Measurements from ENCODE around the gene COX8A.

COX8A gene

DNA sequence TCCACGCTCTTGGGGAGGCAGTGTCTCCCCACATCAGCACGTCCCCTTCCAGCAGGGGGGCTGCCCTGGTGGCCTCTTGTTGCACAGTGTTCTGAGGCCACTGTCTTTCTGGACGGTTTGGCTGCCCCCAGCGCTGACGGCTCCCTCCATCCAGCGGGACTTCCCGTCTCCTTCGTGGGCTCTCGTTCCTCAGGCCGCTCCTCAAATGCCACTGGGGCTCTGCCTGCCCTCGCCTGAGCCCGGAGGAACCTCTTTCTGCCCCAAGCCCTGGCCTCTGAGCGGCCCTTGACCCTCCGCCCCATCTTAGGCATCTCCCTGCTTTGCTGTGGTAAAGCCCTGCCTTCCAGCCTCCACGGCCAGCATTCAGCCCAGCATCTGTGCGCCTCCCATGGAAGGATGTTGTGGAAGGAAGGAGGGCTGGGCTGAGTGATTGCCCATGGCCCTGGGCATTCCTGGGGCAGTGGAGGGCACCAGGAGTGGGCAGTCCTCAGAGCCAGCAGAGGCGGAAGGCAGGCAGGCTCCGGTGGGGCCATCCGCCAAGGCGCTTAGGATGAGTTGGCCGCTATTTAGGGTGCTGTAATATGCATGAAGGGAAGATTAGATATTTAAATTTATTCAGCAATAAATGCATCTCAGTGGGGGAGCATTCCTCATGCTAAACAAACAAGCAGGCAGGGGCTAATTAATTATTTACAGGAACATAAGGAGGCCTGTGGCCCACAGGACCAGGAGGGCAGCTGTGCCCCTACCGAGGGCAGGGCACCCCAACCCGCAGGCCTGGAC is 29.6 kb downstream of the COX8A start:
- DNase-seq: no peak

DNA sequence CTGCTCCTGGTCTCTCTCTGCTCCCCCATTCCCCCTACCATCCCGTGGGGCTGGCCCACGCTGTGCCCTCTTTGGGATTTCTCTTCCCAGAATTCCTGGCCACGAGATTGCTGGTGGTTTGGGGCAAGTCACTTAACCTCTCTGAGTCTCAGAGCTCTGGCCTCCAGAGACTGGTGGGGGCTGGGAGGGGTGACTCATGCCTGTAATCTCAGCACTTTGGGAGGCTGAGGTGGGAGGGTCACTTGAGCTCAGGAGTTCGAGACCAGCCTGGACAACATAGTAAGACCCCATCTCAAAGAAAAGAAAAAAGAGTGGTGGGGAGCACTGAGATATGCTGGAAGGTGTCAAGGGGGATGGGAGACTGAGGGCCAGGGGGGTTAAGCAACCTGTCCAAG is 30.2 kb downstream of the COX8A start:
- no peak for DNase-seq

DNA sequence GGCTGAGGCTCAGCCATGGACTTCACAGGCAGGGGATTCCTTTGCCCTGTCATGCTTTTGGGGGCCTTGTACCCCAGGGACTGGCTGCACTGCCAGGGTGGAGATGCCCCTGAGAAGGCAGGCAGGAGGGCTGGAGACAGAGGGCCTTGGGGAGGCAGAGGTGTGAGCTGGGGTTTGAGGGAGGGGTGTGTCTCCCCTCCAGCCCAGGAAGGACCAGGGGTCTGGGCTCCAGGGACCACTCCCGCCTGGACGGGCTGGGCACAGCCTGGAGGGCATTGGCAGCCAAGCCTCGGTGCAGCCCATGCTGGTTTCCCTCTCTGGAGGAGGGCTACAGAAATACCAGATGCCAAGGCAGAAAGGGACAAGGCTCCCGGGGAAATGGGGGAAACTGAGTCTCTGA is 31.3 kb downstream of the COX8A start:
- DNase-seq: no peak

DNA sequence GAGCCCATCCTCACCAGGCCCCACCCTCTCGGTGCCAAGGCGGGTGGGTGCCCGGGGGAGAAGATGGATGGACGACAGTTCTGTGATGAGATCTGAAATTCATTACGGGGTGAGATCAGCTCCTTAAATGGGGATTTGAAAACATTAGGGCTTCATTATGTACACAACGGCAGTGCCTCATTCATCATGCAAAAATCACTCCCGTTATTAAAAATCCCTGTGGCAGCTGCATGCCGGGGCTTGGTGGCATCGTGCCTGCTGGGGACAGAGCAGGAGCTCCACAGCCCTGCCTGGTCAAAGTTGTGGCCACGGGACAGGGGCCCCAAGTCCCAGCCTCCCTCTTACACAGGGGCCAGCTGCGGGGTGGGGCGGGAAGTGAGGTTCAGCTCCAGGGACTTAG is 32.0 kb downstream of the COX8A start:
- DNase-seq: no peak

DNA sequence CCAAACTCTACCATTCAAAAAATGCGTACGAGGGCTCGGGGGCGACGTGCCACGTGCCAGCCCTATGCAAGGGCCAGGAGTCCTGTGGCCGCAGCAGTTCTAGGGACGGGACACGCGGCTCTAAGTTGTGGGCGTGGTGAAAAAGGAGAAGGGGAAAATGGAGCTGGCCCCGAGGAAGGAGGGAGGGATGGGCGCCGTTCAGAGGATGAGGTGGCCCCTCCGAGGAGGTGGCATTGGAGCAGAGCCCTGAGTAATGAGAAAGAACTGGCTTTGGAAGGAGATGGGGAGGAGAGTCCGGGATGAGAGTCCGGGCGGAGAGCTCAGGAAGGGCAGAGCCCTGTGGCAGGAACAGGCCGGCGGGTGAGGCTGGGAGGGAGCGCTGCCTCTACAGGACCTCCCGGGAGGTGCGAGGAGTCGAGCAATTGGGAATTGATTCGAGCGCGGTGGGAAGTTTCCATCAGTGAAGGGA is 32.8 kb downstream of the COX8A start:
- no peak for DNase-seq

DNA sequence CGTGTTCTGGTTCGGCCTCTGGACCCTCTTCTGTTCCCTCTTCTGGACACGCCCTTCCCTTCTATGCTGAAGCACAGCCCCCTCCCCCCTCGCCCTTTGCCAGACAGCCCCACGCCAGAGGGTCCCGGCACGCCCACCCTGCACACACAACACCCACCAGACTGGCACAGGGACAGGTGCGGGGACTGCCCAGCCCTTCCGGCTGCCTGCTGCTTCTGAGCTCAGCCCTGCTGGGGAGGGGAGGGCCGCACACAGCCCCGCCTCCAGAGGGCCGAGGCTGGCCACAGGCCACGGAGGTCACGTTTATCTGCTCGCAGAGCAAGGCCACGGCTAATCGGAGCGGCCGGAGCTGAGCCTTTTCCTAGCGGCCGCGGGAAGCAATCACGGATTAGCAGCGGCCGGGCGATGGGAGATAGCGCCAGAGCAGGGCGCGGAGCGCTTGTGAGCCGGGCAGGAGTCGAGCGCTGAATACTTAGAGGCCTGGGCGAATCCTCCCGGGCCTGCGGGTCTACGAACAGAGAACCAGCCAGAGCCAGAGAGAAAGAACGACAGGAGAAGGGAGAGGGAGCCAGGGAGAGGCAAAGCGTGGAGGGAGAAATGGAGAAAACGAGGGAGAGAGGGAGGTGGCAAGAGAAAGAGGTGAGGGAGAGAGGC is 33.3 kb downstream of the COX8A start:
- no peak for DNase-seq

DNA sequence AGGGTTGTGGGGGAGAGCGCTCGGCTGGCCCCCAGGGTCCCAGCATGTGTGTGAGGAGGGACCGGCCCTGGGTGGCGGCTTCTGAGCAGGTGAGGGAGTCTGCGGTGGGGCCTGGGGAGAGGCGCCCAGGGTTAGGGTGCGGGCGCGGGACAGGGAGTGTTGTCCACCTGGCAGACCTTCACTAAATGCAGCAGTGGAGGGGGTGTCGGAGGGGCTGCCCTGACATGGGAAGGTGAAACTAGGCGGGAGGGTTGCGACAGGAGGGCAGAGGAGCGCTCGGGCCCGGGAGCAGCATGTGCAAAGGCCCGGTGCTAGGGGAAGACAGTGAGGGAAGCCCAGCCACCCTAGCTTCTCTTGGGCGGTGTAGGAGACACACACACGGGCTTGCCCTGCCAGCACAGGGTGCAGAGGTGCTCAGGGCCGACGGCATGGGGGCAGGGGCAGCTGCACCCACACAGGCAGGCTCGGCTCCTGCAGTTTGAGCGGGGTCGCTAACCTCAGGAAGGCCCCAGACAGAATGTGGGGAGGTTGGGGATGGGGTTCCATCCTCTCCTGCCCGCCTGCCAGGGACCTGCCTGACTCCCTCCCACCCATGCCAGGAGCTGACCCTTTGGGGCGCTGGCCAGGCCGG is 34.0 kb downstream of the COX8A start:
- no peak for DNase-seq

DNA sequence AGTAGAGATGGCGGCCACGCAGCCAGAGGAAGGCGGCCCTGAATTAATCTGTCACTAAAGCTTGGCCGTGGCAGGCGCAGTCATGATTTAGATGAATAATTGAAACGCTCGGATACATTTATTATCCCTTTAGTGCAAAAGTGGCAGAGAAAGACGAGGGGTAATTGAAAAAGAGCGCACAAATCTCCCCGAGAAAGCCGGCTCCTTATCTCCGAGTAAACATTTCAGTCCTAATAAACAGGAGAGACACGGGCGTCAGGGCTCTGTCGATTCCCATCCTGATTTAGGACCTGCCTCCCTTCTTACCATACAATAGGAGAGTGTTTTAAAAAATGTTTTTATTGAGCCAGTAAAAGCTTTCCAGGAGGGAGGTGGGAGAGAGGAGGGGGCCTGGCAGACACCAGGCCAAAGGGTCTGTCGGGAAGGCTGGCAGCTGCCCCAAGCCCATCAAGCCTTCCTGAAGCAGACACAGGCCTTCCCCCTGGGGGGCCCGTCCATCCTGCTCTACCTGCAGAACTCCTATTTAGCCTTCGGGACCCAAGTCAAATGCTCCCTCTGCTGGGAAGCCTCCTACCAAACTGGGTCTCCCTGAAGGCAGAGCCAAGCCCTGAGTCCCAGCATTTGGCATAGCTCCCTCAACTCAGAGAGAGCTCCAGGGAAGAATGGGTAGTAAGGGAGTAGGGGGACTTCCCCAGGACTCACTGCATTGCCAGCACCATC is 34.7 kb downstream of the COX8A start:
- DNase-seq: no peak

DNA sequence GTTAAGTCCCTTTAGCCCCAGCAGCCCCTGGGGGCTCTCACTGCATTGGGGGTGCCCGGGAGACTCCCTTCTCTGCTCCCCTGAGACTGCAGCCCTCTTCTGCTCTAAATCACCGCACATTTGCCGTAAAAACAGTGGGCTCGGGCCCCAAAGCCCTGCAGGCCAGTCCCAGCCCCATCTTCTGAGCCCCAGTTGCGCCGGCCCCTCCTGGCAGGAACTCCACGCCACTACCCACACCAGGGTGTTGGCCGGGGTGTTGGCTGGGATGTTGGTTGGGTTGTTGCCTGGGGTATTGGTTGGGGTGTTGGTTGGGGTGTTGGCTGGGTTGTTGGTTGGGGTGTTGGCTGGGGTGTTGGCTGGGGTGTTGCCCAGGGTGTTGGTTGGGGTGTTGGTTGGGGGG is 35.3 kb downstream of the COX8A start:
- DNase-seq: no peak

DNA sequence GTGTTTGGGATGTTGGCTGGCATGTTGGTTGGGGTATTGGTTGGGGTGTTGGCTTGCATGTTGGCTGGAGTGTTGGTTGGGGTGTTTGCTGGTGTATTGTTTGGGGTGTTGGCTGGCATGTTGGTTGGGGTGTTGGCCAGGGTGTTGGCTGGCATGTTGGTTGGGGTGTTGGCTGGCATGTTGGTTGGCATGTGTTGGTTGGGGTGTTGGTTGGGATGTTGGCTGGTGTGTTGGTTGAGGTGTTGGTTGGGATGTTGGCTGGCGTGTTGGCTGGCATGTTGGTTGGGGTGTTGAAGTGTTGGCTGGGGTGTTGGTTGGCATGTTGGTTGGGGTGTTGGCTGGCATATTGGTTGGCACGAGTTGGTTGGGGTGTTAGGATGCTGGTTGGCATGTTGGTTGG is 36.4 kb downstream of the COX8A start:
- no peak for DNase-seq

DNA sequence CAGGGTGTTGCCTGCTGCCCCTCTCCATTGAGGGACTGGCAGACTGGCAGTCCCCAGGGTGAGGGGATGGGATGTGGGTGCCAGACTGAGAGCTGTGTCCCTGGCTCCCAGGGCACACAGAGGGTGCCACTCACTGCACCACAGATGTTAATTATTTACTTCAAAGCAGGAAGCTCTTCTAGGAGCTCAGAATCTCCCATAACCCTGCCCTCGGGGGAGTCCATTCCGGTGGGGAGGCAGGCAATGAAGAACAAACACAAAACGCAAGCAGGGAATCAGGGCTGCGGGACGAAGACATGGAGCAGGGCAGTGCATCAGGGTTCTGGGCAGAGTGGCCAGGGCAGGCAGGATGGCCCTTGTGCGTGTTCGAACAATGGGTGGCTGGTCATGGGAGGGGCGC is 37.0 kb downstream of the COX8A start:
- DNase-seq: no peak

DNA sequence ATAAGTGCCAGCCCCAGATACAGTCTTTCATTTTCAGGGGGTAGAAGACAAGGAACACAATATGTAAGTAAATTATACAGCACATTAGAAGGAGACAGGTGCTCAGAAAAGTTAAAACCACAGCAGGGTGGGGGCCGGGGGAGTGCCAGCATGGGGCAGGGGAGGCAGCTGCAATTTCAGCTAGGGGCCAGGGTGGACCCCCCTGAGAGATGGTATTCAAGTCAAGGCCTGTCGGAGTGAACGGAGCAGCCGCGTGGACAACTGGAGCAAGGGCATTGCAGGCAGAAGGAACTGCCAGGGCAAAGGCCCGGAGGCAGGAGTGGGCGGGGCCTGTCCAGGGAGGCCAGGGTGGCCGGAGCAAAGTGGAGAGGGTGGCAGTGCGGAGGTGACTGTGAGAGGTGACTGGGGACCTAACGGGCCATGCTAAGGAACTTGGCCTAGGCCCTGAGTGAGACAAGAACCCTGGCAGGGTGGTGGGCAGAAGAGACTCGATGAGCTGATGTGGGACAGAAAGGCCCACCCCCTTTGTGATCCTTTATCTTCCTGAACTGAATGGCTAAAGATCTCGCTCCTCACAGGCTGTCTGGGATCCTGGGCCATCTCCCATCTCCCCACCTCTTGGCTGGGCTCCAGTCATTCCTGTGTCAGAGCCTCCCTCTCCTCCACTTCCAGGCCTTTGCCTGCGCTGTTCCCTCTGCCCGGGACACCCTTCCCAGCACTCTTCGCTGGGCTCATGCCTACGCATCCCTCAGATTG is 38.9 kb downstream of the COX8A start:
- DNase-seq: no peak

DNA sequence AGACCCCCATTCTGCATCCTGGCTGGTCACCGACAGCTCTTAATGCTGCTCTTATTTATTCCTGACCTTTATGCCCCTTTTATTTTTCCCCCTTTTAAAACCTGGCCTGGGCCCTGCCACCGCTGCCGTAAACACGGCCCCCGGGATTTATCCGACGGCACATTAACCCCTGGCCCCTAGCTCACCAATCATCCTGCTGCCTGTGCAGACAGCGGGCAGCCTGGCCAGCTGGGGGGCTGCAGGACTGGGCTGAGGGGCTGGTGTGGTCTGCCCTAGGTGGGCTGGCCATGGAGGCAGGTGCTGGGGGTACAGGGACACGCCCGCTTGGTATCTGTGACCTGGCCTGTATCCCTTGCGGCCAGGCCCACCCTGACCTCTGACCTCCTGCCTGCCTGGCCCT is 39.9 kb downstream of the COX8A start:
- DNase-seq: no peak

DNA sequence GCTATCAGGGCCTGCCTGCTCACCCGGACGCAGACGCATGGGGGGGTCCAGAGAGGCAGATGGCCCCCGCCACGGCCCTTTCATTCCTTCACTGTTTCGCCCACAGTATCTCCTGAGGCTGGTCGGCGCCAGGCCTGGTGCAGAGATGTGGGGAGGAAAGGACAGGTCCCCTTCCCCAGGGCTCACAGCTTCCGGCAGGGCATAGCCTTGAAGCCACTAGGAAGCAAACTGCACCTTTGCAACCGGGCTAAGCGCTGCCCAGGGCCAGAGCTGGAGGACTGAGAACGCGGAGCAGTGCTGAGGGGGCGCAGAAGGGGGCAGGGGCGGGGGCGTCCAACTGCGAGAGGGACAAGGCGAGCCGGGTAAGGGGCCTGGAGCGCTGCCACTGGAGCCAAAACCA is 41.1 kb downstream of the COX8A start:
- no peak for DNase-seq

DNA sequence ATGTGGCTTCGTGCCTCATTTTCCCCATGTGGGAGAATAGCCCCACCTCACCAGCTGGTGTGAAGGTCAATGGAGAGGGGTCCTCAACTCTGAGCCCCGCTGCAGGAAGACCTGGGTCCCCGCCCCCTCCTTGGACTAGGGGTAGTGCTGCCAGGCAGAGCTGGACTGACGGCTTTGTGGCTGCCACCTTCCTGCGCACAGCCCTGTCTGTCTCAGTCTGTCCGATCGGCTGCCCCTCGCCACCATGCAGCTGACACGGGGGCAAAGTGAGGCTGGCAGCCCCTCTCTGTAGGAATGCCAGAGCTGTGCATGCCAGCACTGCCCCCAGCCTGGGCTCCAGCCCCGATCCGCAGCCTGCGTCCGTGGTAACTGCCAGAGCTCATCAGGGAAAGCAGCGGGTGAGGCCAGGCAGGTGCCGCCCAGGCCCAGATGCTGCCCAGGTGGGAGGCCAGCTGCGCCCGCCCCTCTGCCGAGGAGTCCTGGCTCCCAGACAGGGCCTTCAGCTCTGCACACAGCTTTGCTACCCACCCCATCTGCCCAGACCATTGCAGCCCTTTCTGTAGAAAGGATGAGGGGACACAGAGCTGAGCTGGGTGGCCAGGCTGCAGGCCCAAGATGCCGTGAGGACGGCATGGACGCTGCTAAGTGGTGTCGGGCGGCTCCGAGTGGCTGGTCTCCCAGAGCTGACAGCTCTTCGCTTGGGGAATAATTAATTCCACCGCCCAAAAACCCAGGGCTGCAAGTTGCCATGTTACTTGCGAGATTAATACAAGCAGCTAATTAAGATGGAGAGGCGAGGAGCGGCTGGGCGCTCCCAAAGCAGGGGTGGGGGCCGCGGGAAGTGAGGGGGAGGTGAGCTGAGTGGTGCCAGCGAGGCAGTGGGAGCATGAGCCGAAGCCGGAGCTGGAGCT is 41.8 kb downstream of the COX8A start:
- DNase-seq: no peak

DNA sequence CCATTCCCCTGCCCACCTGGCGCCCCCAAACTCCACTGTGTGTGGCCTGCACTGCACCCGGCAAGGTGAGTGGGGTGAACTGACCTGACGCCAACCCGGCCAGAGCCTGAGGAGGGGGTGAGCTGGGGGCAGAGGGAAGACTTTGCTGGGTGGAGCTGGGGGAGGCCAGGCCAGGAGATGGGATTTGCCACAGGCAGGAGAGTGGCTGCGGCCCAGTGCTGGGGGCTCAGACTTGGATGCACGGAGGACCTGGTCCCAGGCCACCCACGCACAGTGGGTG is 43.5 kb downstream of the COX8A start:
- DNase-seq: no peak

DNA sequence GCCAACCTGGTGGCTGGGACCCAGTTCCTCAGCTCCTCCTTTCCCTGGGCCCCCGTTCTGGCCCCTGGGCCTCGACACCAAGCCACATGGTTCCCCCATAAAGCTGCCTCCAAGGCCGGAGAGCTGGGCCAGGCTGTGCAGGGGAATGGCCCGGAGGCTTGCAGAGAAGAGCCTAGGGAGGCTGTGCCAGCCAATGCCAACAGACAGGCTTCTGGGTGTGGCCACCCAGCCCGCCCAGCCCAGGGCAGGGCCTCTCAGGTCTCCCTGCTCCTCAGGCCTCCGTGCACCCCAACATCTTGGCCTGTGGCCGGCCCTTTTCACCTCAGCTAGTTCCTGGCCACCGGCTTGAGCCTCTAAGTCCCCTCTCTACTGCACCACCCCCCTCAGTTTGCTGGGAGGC is 43.9 kb downstream of the COX8A start:
- no peak for DNase-seq

DNA sequence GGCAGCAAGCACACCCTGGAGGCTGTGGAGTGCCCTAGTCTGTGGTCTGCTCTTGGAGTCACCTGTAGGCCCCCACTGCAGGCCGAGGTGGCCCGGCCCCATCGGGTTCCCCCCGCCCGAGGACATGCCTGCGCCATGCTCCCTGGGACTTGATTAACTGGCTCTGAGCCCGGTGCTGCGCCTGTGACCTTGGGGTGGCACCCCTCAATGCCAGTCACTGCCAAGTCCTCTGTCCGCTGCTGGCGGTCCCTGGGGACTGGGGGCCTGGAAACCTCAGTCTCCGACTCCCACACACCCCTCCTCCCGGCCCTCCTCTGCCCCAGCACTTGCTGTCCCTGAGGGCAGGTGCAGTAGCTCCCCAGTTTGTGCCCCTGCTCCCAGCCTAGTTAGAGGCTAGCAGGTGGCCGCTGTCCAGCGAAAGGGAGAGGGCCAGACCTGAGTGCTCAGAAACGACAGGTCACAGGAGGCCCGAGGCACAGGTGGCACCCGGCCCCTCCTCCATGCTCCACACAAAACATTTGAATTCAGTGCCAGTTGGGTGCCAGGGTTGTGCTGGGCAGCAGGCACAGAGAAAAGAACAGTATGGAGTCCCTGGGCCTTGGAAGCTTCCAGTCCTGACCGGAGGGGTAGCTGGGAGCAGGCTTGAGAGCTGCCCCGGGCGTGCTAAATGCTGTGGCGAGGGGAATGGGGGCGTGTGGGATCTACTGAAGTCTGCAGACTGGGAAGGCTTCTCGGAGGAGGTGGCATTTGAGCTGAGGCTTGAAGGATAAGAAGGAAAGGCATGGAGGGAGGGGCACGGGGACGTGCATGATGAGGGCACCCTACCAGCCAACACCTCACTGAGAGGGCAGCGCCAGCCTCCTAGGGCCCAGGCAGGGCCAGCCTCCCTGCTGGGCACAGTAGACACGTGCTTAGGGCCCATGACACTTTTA is 45.0 kb downstream of the COX8A start:
- no peak for DNase-seq

DNA sequence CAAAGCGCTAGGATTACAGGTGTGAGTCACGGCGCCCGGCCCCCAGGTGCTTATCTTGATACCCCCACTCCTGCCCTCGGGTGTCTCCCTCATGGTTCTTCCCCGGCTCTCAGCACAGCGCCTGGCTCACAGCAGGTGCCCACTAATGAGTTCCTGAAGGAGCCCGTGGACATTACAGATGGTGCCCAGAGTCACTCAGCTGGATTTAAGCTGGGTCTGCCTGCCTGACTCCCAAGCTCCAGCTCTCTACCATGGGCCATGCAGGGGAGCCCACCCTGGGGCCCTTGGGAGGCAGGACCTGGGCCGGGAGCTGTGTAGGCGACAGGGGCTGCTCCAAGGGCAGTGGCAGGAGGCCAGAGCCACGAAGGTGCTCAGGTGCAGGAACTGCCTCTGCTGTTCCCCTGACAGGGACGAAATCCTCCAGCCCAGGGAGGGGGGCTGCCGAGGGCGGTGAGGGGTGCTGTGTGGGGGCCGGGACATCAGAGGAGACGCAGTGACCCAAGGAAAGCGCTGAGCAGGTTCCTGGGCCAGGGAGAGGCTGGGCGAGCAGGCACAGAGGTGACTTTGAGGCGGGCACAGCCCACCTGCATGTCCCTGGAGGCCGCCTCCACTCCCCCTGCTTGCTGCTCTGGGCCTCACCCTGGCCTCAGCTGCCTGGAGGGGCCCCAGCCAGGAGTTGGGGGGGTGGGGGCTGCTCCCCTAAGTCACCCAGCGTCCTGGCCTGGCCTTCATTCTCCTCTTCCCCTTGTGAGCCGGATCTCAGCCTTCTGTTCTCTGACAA is 46.7 kb downstream of the COX8A start:
- no peak for DNase-seq

DNA sequence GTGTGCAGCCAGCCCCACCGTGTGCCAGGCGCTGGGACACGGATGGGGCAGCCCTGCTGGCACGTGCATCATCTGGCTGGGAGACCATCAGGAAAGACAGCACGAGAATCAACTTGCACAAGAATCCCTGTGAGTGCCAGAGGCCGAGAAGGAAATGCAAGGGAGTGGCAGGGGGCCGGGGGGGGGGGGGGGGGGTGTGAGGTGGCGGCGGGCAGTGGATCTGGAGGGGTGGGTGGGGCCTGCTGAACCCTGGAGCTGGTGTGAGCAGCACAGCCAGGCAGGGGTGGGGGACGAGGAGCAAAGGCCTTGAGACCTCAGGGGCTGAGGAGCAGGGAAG is 47.3 kb downstream of the COX8A start:
- no peak for DNase-seq

All from activated CD4-positive, alpha-beta T cell treated with anti-CD3 and anti-CD28 coated beads, Interleukin-2, amount 50 U/mL, for 1 hour (primary cell).